Activated naive CD4-positive, alpha-beta T cell treated with anti-CD3 and anti-CD28 coated beads, Interleukin-2, amount 50 U/mL, for 72 hours (primary cell): ENCODE data around the gene NEU4. TPM values are rescaled to one million over a fixed set of nuclear protein-coding genes. Genes with fewer than 3 reads are reported as not detected.
"Not testable (repeated sequence)": the region's sequence is repeated elsewhere in the genome, so short reads cannot be mapped to it uniquely, and the experiment has no call there.

ENCODE experiments used
- ATAC-seq, 2 donors: fragments of 150-1000 bp; cut with Tn5 transposase; 2 replicates each; pipeline ENCODE4 v1.10.0; 2021; ENCODE audit warnings: mild to moderate bottlenecking in 2 of 2, moderate library complexity in 2 of 2
- DNase-seq, 2 donors: peaks; one replicate each; pipeline ENCODE4 v3.0.0; 2021 to 2022; ENCODE audit warnings: low spot score in 2 of 2
- H3K27ac Mint-ChIP-seq, 2 donors: one replicate each; pipeline ENCODE4 v1.8.0; 2022; ENCODE audit warnings: mild to moderate bottlenecking in 2 of 2, mixed read lengths in 2 of 2
- H3K36me3 Mint-ChIP-seq, 2 donors: one replicate each; pipeline ENCODE4 v1.8.0; 2022; ENCODE audit warnings: mixed read lengths in 2 of 2
- H3K9me3 Mint-ChIP-seq, 2 donors: one replicate each; pipeline ENCODE4 v1.8.0; 2022; ENCODE audit warnings: mixed read lengths in 2 of 2
- total RNA-seq, 2 donors: library from RNA; stranded (reverse); gene quantifications; one replicate each; pipeline ENCODE4 v1.2.3, GENCODE V29; 2022

NEU4 gene
- total RNA-seq, 2 donors from 2014 or later, result 1.1 to 1.2 TPM

GRCh38 chr2:241794250-241794823 is 14.7 kb upstream of the NEU4 start:
- DNase-seq (peak in 1 of 2 donors; percentile 47), ATAC-seq (no peak)
- Mint-ChIP-seq H3K9me3 (peaks cover 0 to 21% of the 10 kb centered on the region in 2 donors), H3K27ac (no peak overlapping the region), H3K36me3 (peaks cover 8 to 20% of the 10 kb centered on the region in 2 donors)

DNA sequence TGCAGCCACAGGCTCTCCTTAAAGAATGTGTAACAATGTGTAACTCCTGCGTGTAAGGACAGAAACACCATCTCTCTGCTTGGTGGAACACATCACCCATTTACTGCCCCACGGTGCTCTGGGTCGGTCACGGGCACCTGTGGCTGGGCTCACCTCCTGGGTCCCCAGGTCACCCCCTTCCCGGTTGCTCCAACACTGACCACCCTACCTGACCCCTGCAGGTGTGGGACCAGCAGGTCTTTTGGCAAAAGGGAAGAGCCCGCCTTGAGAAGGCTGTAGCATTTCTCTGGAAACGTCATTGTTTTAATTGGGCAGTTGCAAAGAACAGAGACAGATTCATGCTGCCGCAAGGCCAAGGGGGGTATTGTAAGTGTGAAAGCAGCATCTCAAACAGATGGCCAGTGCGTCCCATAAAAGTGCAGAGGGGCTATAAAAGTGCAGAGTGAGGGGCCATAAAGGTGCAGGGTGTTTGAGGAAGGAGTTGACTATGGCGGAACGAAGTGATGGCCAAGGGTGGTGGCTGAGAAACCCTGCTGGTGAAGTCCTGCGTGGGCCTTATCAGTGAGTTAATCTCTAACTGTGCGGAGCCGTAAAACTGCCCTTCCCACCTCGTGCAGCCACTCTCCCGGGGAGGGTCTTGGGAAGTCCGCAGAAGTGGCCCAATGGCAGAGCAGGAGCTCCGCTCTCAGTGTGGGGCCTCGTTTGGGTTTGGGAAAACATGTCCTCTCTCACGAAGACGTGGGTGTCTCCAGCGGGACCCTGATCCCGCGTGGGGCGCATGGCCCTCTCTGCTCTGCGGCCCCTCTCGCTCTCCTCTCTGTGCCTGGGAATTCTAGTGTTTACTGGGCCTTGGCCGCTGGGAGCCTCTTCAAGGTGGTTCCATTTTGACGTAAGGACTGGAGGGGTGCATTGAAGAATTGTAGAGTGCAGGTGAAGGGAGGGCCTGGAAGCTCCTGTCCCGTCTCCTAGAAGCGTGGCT is 13.7 kb upstream of the NEU4 start:
- ATAC-seq (no peak), DNase-seq (no peak)
- Mint-ChIP-seq H3K27ac (no peak overlapping the region), H3K9me3 (peaks cover 0 to 18% of the 10 kb centered on the region in 2 donors), H3K36me3 (peaks cover 8 to 16% of the 10 kb centered on the region in 2 donors)

- ATAC-seq, result no peak
- DNase-seq, result no peak
- Mint-ChIP-seq H3K9me3 (peaks cover 0 to 9% of the 10 kb centered on the region in 2 donors), H3K27ac (no peak overlapping the region), H3K36me3 (peaks cover 0 to 7% of the 10 kb centered on the region in 2 donors)
Measured at GRCh38 chr2:241796209-241796608, 12.8 kb upstream of the NEU4 start.

DNA sequence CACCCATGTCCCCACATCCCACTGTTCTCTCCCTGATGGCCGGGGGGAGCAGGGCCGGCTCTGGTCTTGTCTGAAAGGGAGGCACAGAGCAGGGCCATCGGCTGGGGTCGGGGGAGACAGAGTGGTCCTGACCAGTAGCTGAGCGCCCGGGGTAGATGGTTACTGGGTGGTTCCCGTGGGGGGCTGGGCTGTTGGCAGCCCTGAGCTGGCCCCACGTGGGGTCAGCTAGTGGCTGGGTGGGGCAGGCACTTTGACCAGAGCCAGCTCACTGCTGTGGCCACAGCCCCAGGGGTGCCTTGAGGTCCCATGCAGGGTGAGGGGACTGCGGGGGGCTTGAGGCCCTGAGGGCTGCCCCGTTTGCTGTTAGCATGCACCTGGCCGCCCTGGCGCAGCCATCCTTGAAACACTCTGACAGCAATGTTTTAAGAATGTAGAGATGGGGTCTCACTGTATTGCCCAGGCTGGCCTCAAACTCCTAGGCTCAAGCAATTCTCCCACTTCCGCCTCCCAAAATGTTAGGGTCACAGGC is 12.3 kb upstream of the NEU4 start:
- H3K9me3 Mint-ChIP-seq, result peaks cover 0 to 9% of the 10 kb centered on the region in 2 donors
- H3K27ac Mint-ChIP-seq, result no peak overlapping the region

GRCh38 chr2:241797441-241798080 is 11.4 kb upstream of the NEU4 start:
- peaks cover 0 to 7% of the 10 kb centered on the region in 2 donors for H3K36me3 Mint-ChIP-seq
- no peak for ATAC-seq
- peaks cover 0 to 9% of the 10 kb centered on the region in 2 donors for H3K9me3 Mint-ChIP-seq
- H3K27ac Mint-ChIP-seq, result no peak overlapping the region
- peak in 1 of 2 donors; percentile 52 for DNase-seq

More for the DNA sequence above, 12.3 kb upstream of the NEU4 start:
- DNase-seq (no peak), ATAC-seq (no peak)
- H3K36me3 Mint-ChIP-seq, result peaks cover 0 to 7% of the 10 kb centered on the region in 2 donors

DNA sequence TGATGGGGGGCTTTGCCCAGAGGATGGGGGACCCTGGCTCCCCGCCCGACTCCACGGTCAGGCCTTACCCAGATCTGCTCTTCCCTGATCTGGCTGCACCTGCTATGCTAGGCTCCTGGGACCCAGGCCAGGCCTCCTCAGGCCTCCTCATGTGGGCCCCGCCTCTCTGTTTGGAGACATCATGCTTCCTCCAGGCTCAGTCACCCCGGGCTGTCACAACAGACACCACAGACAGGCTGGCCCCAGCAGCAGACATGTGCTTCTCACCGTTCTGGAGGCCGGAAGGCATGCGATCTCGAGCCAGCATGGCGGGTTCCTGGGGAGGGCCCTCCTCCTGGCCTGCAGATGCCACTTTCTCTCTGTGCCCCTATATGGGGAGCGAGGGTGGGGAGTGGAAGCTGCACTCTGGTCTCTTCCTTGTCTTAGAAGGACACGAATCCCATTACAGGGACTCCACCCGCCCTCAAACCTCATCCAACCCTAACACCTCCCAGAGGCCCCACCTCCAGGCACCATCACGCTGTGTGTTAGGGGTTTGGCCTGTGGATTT is 10.8 kb upstream of the NEU4 start:
- DNase-seq (peak in 1 of 2 donors; percentile 49), ATAC-seq (no peak)
- peaks cover 0 to 4% of the 10 kb centered on the region in 2 donors for H3K36me3 Mint-ChIP-seq

GRCh38 chr2:241798631-241799521 is 10.1 kb upstream of the NEU4 start:
- peak in 1 of 2 donors; percentile 50 for DNase-seq

More for the DNA sequence above, 10.8 kb upstream of the NEU4 start:
- peaks cover 0 to 6% of the 10 kb centered on the region in 2 donors for H3K9me3 Mint-ChIP-seq
- H3K27ac Mint-ChIP-seq, result no peak overlapping the region

GRCh38 chr2:241799522-241800197 is 9.3 kb upstream of the NEU4 start:
- no peaks in the 10 kb centered on the region for H3K36me3 Mint-ChIP-seq
- no peak overlapping the region for H3K27ac Mint-ChIP-seq
- DNase-seq (peak in 1 of 2 donors; percentile 50), ATAC-seq (no peak)
- no peaks in the 10 kb centered on the region for H3K9me3 Mint-ChIP-seq

More at GRCh38 chr2:241798631-241799521, 10.1 kb upstream of the NEU4 start:
- ATAC-seq, result no peak
- H3K27ac Mint-ChIP-seq, result no peak overlapping the region
- H3K36me3 Mint-ChIP-seq, result no peaks in the 10 kb centered on the region
- H3K9me3 Mint-ChIP-seq, result no peaks in the 10 kb centered on the region

- DNase-seq, ATAC-seq, H3K27ac Mint-ChIP-seq, H3K9me3 Mint-ChIP-seq, H3K36me3 Mint-ChIP-seq: not testable (repeated sequence)
Measured at GRCh38 chr2:241800198-241800903, 8.6 kb upstream of the NEU4 start.

DNA sequence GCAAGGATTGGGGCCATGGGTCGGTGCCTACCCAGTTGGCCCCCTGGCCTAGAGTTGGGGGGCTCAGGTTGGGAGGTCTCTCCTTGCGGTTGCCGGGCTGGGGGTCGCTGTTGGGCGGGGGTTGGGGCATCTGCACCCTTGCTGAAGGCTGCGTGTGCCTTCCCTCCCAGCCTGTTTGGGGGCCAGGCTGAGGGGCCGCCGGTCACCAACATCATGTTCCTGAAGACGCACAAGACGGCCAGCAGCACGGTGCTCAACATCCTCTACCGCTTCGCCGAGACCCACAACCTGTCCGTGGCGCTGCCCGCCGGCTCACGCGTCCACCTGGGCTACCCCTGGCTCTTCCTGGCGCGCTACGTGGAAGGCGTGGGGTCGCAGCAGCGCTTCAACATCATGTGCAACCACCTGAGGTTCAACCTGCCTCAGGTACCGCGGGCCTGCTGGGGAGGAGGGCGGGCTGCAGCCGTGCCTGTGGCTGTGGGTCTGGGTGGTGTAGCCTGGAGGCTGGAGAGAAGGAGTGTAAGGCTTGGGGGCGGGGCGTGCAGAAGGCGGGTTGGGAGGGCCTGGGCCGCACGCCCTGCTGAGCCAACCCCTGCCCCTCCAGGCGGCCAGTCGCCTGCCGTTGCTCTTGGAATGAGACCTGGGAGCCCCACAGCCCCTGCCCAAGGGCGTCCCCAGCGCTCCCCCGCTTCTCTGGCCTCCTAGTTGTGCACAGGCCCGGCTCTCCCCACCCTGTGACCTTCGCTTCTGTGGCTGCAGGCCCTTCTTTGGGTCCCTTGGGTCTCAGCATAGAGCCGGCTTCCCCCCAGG is 7.2 kb upstream of the NEU4 start:
- Mint-ChIP-seq H3K36me3 (no peaks in the 10 kb centered on the region), H3K9me3 (no peaks in the 10 kb centered on the region), H3K27ac (no peak overlapping the region)
- DNase-seq, result no peak
- no peak for ATAC-seq

GRCh38 chr2:241802421-241803318 is 6.3 kb upstream of the NEU4 start:
- H3K27ac Mint-ChIP-seq, result no peak overlapping the region
- DNase-seq (no peak), ATAC-seq (peak; percentile 2 to 3)
- no peaks in the 10 kb centered on the region for H3K9me3 Mint-ChIP-seq
- H3K36me3 Mint-ChIP-seq, result no peaks in the 10 kb centered on the region

DNA sequence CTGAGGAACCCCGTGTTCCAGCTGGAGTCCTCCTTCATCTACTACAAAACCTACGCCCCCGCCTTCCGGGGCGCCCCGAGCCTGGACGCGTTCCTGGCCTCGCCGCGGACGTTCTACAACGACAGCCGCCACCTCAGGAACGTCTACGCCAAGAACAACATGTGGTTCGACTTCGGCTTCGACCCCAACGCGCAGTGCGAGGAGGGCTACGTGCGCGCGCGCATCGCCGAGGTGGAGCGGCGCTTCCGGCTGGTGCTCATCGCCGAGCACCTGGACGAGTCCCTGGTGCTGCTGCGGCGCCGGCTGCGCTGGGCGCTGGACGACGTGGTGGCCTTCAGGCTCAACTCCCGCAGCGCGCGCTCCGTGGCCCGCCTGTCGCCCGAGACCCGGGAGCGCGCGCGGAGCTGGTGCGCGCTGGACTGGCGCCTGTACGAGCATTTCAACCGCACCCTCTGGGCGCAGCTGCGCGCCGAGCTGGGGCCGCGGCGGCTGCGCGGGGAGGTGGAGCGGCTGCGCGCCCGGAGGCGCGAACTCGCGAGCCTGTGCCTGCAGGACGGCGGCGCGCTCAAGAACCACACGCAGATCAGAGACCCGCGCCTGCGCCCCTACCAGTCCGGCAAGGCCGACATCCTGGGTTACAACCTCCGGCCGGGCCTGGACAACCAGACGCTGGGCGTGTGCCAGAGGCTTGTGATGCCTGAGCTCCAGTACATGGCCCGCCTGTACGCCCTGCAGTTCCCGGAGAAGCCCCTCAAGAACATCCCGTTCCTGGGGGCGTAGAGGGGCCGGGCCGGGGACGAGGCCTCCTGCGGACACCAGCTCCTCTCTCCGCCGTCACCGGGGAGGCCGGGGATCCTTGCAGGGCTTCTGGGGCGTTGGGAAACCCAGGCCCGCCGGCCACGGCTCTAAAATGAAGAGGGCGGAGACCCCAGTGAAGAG is 5.3 kb upstream of the NEU4 start:
- peak; percentile 65 to 81 for ATAC-seq
- DNase-seq, result peak in 1 of 2 donors; percentile 56
- no peaks in the 10 kb centered on the region for H3K36me3 Mint-ChIP-seq
- no peak overlapping the region for H3K27ac Mint-ChIP-seq
- H3K9me3 Mint-ChIP-seq, result no peaks in the 10 kb centered on the region
